Measurements from ENCODE around the gene TRIM49C.
"Not testable (repeated sequence)": the region's sequence is repeated elsewhere in the genome, so short reads cannot be mapped to it uniquely, and the experiment has no call there.

The TRIM49C gene, protein sequence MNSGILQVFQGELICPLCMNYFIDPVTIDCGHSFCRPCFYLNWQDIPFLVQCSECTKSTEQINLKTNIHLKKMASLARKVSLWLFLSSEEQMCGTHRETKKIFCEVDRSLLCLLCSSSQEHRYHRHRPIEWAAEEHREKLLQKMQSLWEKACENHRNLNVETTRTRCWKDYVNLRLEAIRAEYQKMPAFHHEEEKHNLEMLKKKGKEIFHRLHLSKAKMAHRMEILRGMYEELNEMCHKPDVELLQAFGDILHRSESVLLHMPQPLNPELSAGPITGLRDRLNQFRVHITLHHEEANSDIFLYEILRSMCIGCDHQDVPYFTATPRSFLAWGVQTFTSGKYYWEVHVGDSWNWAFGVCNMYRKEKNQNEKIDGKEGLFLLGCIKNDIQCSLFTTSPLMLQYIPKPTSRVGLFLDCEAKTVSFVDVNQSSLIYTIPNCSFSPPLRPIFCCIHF

GRCh38 chr11:90030806-90031205 lies at the start of gene TRIM49C:
TRIM49C (plus strand) TSS chr11:90031106; CDS start chr11:90035212, 4,106 bp downstream.
- not testable (repeated sequence) for DNase-seq (ENCODE audit: low read depth in 2 of 2, low spot score in 1 of 2)

GRCh38 chr11:90024184-90024583 lies 6.7 kb upstream of the TRIM49C start:
- not testable (repeated sequence) for DNase-seq (ENCODE audit: low read depth in 2 of 2, low spot score in 1 of 2)

DNA sequence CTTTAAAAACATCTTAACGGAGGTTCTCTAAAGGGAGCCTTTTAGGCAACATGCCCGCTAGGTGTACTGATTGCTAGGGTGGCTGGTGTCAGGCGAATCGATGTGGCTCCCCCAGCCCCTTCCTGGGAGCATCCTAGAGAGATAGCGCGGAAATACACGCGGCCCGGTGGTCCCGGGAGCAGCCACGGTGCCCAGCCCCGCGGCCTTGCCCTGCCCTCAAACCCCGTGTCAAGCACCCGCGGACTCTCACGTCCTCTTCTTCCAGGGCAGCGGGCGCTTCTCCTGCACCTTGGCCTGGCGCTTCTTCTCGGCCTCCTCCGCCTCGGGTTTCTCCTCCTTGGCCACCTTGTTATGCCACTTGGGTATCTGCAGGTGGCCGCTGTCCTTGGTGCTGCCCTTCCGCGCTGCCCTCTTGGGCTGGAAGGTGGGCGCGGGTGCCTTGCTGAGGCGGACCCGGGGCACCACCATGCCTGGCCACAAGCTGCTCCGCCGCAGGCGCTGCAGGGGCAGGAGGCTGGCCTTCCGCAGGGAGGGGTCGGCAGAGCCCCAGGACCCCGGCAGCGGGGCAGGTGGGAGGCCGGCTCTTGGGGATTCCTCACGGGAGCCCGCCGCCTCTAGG lies 20.8 kb downstream of the TRIM49C start:
- not testable (repeated sequence) for DNase-seq (ENCODE audit: low read depth in 2 of 2, low spot score in 1 of 2)

DNA sequence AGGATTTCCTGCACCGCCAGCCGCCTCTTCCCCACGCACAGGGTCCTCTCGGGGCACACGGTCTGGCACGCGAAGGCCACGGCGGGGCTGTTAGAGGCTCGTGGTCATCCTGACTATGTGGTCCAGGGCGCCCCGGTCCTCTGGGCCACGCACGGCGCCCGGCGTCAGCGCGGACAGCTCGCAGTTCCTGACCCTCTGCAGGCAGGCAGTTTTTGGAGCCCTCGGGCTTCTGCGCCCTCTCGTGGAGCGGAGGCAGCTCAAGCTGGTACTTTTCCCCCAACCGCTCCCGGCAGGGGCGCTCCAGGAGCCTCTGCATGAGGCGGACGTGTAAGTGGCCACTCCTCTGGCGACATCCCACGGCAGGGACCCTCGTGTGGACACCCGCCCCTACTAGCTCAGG lies 21.4 kb downstream of the TRIM49C start:
- not testable (repeated sequence) for DNase-seq (ENCODE audit: low read depth in 2 of 2, low spot score in 1 of 2)

DNA sequence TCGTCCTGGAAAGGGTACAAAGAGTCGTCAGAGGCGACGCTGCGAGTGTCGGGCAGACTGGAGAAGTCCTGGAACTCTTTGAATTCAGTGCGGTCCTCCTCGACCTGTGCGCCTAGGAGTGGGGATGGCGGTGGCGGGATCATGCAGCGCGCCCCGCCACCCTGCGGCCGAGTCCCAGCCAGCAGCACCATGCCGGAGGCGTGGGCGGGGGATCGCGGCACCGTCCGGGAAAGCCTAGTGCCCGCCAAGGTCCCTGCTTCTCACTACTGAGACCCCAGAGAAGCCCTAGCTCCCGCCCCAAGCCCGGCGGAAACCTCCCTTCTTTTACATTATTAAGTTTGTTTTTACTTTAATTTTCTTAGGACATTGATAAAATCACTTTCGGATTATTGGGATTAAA lies 22.6 kb downstream of the TRIM49C start:
- DNase-seq (ENCODE audit: low read depth in 2 of 2, low spot score in 1 of 2) = not testable (repeated sequence)

DNA sequence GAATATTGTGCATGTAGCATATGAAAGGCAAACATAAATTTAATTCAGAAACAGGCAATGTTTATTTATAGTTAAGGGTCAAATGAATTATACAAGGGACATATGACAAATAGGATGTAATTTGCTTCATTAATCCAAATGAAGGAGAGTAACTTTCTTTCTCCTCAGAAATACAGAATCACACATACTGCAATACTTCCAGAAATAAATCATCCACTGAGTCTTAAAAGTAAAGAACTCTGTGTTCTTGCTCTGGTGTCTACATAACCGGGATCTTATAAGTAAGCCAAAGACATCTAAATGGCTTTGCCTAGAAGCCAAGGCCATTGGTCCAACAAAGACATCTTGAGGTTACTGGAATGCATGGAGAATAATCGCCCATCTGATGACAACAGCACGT lies 54.7 kb downstream of the TRIM49C start, which contains the start of gene UBTFL1:
Gene UBTFL1, plus strand, starts transcription at position 301 of the 400 bp plus-strand sequence. Its CDS starts 0 bp downstream, at position 301.
- DNase-seq (ENCODE audit: low read depth in 2 of 2, low spot score in 1 of 2) = not testable (repeated sequence)

DNA sequence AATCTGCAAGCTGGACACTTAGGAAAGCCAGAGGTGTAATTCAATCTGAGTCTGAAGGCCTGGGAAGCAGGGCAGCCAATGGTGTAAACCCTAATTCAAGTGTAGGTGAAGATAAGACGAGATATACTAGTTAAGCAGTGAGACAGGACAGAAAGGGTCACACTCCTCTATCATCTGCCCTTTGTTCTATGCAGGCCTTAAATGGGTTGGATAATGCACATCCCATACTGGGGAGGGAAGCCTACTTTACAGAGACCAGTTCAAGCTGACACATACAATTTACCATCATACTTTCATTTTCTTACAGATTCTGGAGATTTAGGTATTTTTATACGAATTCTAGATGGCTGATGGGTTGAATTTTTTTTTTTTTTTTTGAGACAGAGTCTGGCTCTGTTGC lies 57.8 kb downstream of the TRIM49C start:
- not testable (repeated sequence) for DNase-seq (ENCODE audit: low read depth in 2 of 2, low spot score in 1 of 2)
